Activated naive CD4-positive, alpha-beta T cell treated with anti-CD3 and anti-CD28 coated beads, Interleukin-2, amount 50 U/mL, for 16 hours (primary cell): ENCODE data around the gene ZSCAN18.

ENCODE experiments used
- DNase-seq: peaks from one replicate; pipeline ENCODE4 v3.0.0-alpha.2; 2020

The ZSCAN18 gene

GRCh38 chr19:58044391-58044790 lies 53.6 kb downstream of the ZSCAN18 start:
- no peak for DNase-seq

DNA sequence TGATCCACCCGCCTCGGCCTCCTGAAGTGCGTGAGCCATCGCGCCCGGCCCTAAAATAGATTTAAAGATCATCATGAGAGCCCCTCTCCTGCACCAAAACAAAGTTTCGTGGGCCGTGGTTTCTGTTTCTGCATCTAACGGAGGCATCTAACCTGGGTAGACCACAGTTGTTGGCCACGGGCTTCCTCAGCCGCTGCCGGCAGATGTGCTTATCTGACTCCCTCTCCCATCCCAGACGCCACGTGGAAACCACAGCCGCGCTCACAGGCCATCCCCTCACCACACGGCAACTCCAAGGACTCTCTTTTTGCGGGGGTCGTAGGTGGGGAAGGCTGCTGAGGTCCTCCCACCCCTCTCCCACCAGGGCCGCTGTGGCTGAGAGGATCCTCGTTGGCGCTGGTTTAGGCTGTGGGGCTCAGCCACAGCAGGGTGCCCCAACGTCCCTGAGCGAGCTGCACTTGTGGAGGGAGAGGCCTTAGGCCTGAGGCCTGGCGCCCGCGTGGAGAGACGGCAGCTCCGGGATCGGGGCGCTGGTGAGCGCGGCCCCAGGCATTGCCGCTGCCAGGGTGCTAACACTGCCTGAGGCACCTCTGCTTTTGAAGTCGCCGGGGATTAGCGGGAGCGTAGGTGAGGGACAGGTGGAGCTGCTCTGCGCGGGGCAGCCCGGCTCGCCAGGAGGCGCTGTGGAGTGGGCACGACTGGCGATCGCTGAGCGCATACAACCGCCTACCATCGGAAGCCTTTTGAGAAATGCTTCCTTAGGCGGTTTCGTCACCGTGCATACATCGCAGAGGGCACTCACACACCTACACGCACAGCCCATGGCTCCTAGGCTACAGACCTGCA lies 55.3 kb downstream of the ZSCAN18 start:
- DNase-seq: no peak

DNA sequence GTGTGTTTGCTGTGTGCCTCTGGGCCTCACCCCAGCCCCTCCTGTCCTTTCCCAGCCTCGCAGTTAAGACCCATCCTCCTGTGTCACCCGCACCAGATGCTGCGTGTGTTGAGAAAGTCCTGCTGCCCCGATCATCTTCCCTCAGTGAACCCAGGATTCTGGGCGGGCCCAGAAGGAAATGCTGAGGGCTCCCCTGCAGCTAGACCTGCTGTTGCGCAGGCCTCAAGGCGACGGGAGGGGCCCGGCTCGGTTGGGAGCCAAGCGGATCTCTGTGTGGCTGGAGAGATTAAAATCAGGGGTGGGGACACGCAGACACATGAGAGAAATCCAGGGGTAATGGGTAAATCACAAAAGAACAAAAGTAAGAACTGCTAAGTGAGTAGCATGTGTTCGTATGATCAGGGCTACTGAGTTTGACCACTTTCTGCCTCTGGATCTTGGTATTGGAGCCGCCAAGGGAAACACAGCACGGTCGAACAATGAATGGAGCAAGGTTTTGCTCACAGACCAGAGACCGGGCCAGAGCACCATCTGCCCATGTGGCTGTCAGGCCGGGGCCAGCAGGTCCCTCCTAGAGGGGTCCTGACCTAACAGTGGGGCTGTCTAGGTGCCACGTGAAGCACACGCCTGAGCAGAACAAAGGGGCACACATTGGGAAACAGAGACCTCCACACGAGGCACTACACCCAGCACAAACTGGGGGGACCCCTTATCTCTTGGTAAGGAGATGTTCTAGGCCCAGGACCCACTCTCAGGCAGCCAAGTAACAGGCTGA lies 57.1 kb downstream of the ZSCAN18 start:
- no peak for DNase-seq

- no peak for DNase-seq
Measured at GRCh38 chr19:58038688-58039204, 59.3 kb downstream of the ZSCAN18 start.

DNA sequence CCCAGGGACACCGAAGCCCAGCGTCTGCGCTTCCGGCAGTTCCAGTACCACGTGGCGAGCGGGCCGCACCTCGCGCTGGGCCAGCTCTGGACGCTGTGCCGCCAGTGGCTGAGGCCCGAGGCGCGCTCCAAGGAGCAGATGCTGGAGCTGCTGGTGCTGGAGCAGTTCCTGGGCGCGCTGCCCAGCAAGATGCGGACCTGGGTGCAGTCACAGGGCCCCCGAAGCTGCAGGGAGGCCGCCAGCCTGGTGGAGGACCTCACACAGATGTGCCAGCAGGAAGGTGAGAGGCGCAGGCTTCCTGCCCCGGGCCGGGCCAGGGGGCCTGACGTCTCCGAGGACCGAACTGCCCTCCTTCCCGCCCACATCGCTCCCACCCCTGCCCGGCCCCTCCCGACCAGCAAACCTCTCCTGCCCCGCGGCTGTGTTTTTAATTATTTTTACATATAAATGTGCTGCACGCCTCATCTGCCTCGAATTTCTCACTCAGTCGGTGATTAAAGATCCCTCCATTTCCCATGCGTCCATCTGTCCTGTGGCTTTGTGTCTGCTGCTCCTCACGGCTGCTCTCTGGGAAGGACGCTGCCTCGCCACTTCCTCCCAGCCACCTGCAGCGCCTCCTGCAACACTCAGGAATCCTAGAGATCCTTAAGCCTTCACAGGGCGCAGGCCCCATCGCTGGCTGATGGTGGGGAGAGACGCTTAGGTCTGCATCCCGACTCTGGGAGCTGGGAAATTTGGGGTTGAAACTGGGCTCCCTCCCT lies 59.9 kb downstream of the ZSCAN18 start:
- DNase-seq: no peak

DNA sequence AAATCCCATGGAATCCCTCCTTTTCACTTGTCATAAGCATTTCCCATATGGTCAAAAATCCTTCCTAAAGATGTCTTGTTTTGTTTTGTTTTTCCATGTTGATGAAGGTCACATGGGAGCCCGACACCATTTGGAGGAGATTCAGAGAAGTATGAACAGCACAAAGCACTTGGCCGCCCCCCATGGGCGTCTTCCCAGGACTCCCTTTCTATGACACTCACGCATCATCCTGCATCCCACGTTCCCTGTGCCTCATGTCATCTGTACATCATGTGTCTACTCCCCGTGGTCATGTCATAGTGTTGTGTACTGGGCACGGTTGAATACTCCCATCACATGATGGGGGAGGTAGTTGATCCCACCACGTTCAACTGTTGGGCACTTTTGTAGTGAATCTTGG lies 62.2 kb downstream of the ZSCAN18 start:
- no peak for DNase-seq

DNA sequence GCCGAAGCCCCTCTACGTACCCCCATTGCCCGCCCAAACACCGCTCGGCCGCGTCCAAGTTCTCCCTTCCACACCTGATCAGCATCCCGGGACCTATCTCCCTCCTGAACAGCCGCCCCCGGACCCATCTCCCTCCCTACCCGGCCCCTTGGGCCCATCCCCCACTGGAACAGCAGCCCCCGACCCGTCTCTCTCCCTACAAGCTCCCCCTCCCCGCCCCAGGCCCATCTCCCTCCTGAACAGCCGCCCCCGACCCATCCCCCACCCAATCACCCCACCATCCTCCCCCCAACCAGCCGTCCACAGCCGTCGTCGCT lies 63.6 kb downstream of the ZSCAN18 start:
- no peak for DNase-seq
